SK-N-MC (cell line): Measurements from ENCODE around the gene HDAC4.

ENCODE experiments used
- DNase-seq: peaks from one replicate; pipeline ENCODE4 v3.0.0-alpha.2; 2011; ENCODE audit warnings: low read depth, low spot score
- H3K27ac ChIP-seq: fragments of 200-600 bp; sonication (generic); 2 replicates; pipeline ENCODE4 v1.5.1; 2016; ENCODE audit warnings: mixed run types
- H3K36me3 ChIP-seq: fragments of 200-600 bp; sonication (generic); 2 replicates; pipeline ENCODE4 v1.6.1; 2017; ENCODE audit warnings: antibody characterized with exemption, low read length, mixed read lengths; ENCODE audit not compliant: insufficient read depth
- H3K4me3 ChIP-seq: fragments of 200-600 bp; sonication (generic); 2 replicates; pipeline ENCODE4 v1.5.1; 2016
- H3K9ac ChIP-seq: fragments of 200-600 bp; sonication (generic); 2 replicates; pipeline ENCODE4 v1.8.0; 2017; ENCODE audit warnings: mixed run types, mixed read lengths; ENCODE audit not compliant: insufficient read length
- H3K9me3 ChIP-seq: fragments of 200-600 bp; sonication (generic); 2 replicates; pipeline ENCODE4 v1.6.1; 2017; ENCODE audit warnings: low read depth, mild to moderate bottlenecking, antibody characterized with exemption, low read length, moderate library complexity, mixed read lengths
- EZH2 ChIP-seq: fragments of 200-600 bp; sonication (generic); IDR thresholded peaks from one replicate; pipeline ENCODE4 v1.6.1; 2017; ENCODE audit warnings: antibody characterized with exemption
- FOXP2 ChIP-seq: optimal IDR thresholded peaks from 2 replicates; pipeline ENCODE3; 2011; ENCODE audit warnings: mild to moderate bottlenecking, moderate library complexity; ENCODE audit not compliant: insufficient read depth; ENCODE audit errors: extremely low read length, control extremely low read depth
- POLR2AphosphoS5 ChIP-seq: IDR thresholded peaks from 2 replicates; pipeline ENCODE4 v1.6.1; 2012; ENCODE audit warnings: mild to moderate bottlenecking, low read depth, low read length, borderline replicate concordance

The HDAC4 gene

DNA sequence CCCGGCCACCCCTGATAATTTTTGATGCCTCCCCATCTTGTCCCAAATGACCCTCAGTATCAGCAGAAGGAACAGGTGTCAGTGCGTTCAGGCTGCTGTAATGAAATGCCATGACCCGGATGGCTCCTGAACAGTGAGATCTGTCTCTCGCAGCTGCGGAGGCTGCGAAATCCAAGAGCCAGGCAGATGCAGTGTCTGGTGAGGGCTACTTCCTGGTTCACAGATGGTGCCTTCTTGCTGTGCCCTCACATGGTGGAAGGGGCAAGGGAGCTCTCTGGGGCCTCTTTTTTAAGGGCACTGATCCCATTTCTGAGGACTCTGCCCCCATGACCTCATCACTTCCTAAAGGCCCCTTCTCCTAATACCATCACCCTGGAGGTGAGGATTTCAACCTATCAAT, 400.7 kb downstream of the HDAC4 start:
- no peaks in the 10 kb centered on the region for H3K9me3 ChIP-seq
- no peak overlapping the region for H3K9ac ChIP-seq
- DNase-seq: no peak
- no peak overlapping the region for H3K27ac ChIP-seq
- no peak for TF ChIP-seq POLR2AphosphoS5
- H3K36me3 ChIP-seq: no peaks in the 10 kb centered on the region
- H3K4me3 ChIP-seq: no peak overlapping the region

GRCh38 chr2:238999291-238999741, 401.5 kb downstream of the HDAC4 start:
- no peak for DNase-seq
- Histone ChIP-seq H3K4me3 (no peak overlapping the region), H3K36me3 (no peaks in the 10 kb centered on the region), H3K27ac (no peak overlapping the region), H3K9me3 (no peaks in the 10 kb centered on the region), H3K9ac (no peak overlapping the region)
- TF ChIP-seq EZH2: no peak
- TF ChIP-seq FOXP2: no peak
- no peak for TF ChIP-seq POLR2AphosphoS5

DNA sequence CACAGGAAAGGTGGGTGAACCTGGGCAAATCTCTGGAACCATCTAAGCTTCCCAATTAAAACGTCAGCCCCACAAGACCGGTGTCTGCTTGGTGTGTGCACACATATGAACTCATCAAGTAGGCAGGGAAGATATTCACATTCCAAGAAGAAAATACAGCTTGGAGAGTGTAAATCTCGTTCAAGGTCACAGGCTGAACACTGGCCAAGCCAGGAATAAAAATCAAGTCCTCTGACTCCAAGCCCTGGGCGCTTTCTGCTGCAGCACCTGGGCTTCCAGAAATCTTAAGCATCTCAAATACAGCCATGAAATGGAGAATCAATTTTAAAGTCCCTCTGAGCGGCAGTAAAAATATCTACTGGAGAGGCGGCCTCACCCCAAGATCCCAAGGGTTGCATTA, 402.0 kb downstream of the HDAC4 start:
- TF ChIP-seq EZH2 (no peak), POLR2AphosphoS5 (no peak), FOXP2 (no peak)
- no peak overlapping the region for H3K9ac ChIP-seq
- no peak overlapping the region for H3K4me3 ChIP-seq
- H3K27ac ChIP-seq: no peak overlapping the region
- H3K36me3 ChIP-seq: no peaks in the 10 kb centered on the region
- H3K9me3 ChIP-seq: no peaks in the 10 kb centered on the region
- no peak for DNase-seq
